ENCODE measurements around the gene MANF.
"Not testable (repeated sequence)": the region's sequence is repeated elsewhere in the genome, so short reads cannot be mapped to it uniquely, and the experiment has no call there.

MANF gene

DNA sequence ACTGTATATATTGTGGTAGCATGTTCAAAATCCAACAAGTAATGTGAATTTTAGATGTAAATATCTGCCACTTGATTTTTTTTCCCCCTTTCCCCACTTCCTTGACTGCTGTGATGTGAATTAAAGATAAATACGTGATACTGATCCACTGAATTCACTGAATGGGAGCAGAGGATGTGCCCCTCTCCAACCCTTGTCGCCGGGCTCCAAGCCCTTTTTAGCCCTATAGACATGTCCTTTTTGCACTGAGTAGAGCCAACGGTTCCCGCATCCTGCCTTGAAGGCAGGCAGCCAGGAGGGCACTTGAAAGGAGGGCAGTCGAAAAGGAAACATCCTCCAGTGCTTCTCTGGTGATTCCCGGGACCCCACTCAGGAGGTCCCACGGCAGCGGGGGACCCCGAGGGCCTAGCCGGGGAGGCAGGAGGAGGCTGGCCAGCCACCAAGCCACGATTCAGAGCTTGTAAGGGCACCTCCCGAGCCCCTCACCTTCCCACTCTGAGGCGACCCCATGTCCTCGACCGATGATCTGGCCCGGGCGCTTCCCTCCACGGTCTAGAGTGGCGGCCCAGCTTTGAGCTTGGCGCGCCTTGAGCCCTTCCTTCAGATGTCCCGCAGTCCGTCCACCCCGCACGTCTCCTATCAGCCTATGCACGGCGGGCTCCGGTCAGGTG lies 901 bp upstream of the MANF start:
- no peak for TF ChIP-seq POLR2AphosphoS5 (IDR thresholded peaks at IDR 0.05; ENCODE audit: low read depth, low read length)
- TF ChIP-seq POLR2A (IDR thresholded peaks at IDR 0.05; ENCODE audit: low read depth, low read length): no peak; the same call in 1 of the 2 replicates
- TF ChIP-seq TAF1 (IDR thresholded peaks at IDR 0.05; ENCODE audit: borderline replicate concordance, low read depth, low read length): no peak
- peak; percentile 47 for DNase-seq (ENCODE audit: insufficient read length)
- FAIRE-seq: peak; percentile 70

DNA sequence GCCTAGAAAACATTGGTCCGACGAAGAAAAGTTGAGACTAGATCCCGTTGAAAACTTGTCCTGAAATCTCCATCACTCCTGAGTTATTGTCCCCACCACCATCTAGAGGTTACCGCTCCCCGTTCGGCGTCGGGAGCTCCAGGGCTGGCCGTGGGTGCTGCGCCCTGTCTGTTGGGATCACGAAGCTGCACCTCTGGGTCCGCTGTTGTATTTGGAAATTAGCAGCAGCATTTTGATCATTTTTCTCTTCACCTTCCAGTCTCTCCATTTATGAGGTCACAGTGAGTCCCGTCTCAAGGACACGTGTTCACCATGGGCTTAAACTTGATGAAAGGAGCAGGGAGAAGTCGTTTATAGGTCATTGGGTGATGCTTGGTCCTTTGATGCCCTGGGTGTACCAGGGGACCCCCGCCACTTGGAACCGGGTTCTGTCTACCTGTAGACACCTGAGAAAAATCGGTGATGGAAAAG lies 565 bp downstream of the MANF start:
- peak; percentile 62 for FAIRE-seq
- TF ChIP-seq TAF1 (IDR thresholded peaks at IDR 0.05; ENCODE audit: borderline replicate concordance, low read depth, low read length): no peak
- no peak; the same call in 1 of the 2 replicates for TF ChIP-seq POLR2AphosphoS5 (IDR thresholded peaks at IDR 0.05; ENCODE audit: low read depth, low read length)
- TF ChIP-seq POLR2A (IDR thresholded peaks at IDR 0.05; ENCODE audit: low read depth, low read length): no peak
- no peak for DNase-seq (ENCODE audit: insufficient read length)

DNA sequence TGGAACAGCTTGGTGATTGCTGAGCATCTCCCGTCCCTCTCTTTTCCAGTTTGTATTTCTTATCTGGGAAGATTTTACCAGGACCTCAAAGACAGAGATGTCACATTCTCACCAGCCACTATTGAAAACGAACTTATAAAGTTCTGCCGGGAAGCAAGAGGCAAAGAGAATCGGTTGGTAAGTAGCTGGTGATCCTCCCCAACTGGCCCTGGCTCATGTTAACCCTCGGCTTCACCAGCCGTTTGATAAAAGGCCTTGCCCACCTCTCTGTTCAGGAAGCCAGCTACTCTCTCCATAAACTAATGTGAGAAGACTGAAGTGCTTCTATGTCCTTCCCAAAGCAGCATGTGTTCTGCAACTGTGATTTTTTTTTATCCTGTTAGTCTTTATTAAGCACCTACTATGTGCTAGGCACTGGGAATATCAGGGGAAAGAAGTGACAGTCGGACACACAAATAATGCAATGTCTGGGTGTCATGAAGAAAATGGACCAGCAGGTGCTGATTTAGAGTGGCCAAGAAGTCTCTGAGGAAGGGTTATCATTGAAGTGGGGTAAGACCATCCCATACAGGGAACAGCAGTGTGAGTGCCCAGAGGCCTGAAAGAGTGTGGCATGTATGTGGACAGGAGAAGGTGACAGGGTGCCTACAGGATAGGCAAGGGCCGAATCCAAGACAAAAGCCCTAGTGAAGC lies 1.2 kb downstream of the MANF start:
- DNase-seq (ENCODE audit: insufficient read length) (no peak), FAIRE-seq (no peak)
- TF ChIP-seq POLR2A (IDR thresholded peaks at IDR 0.05; ENCODE audit: low read depth, low read length) (no peak), TAF1 (IDR thresholded peaks at IDR 0.05; ENCODE audit: borderline replicate concordance, low read depth, low read length) (no peak), POLR2AphosphoS5 (IDR thresholded peaks at IDR 0.05; ENCODE audit: low read depth, low read length) (no peak)

DNA sequence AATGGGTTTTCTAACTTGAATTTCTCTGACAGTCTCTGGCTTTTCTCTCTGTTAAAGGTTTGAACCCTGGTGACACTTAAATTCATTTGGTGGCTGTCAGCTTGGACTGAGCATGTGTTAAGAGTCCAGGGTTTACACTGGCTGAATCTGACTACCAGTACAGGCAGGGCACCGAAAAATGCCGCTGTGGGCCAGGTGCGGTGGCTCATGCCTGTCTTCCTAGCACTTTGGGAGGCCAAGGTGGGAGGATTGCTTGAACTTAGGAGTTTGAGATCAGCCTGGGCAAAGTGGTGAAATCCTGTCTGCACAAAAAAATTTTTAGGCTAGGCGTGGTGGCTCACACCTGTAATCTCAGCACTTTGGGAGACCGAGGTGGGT lies 1.8 kb downstream of the MANF start:
- TF ChIP-seq POLR2AphosphoS5 (IDR thresholded peaks at IDR 0.05; ENCODE audit: low read depth, low read length): no peak
- no peak for TF ChIP-seq TAF1 (IDR thresholded peaks at IDR 0.05; ENCODE audit: borderline replicate concordance, low read depth, low read length)
- no peak for TF ChIP-seq POLR2A (IDR thresholded peaks at IDR 0.05; ENCODE audit: low read depth, low read length)
- no peak for DNase-seq (ENCODE audit: insufficient read length)
- FAIRE-seq: no peak

DNA sequence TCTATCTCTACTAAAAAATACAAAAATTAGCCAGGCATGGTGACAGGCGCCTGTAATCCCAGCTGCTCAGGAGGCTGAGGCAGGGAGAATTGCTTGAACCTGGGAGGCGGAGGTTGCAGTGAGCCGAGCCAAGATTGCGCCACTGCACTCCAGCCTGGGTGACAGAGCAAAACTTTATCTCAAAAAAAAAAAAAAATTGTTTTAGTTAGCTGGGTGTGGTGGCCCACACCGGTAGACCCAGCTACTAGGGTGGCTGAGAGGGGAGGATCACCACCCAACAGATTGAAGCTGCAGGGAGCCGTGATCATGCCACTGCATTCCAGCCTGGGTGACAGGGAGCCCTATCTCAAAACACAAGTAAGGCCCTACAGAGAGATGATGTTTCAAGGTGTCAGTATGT lies 2.2 kb downstream of the MANF start:
- DNase-seq (ENCODE audit: insufficient read length); FAIRE-seq: not testable (repeated sequence)

DNA sequence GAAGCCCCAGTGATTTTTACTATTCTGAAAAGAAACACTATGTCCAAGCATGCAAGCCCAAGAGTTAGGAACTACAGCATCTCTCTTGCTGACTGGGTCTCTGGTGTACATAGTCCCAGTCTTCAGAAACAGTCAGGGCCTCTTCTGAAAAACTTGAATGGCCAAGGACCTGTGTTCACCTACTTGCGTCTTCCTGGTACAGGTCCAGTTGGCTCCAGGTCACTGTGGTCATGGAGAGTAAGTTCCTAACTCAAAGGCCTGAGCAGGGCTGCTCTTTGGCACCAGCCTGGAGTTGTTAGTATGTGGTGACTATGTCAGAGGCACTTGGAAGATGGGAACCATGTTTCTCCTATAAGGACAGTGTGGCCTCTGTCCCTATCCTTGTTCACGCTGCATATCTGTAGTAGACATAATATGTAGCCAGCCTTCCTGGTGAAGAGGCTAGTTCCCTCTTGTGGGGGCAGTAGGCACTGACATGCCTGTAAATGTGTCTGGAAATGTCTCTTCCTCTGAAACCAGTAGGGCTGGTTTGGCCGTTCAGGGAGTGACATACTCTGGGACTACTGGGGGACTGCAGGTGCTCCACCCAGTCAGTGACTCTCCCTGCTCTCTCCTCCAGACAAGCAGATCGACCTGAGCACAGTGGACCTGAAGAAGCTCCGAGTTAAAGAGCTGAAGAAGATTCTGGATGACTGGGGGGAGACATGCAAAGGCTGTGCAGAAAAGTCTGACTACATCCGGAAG lies 3.4 kb downstream of the MANF start:
- no peak for TF ChIP-seq TAF1 (IDR thresholded peaks at IDR 0.05; ENCODE audit: borderline replicate concordance, low read depth, low read length)
- DNase-seq (ENCODE audit: insufficient read length) (no peak), FAIRE-seq (no peak)

DNA sequence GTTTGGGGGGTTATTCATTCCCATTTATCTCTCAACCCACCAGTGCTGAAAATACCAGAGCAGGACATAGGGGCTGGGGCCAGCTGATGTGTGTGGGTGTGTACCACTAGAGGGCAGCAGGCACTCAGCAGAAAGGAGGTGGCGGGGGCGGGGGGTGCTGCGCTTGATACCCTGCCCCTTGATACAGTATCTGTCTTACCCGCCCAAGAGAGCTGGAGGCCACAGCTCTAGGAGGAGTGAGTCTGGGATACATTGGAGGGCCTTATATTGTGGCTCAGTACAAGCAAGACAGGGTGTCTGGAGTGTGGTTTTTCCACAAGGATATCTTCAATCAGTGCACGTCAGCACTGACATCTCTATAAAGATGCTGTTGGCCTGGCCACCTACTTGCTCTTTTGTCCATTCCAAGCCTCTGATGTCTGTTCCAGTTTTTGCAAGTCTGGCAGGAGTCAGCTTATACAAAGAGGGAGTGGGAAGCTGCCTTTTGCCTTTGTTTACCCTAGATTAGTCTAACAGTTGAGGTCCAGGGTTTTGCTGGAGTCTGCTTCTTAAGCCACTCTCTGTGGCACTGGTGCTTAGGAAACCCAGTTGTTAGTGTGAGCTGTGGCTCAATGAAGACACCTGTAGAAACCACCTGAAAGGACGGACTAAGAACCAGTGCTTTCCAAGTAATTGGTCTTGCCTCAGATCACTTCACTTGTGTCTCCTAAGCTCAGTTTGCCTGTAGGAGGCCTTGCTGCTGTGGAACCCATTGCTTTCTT lies 4.5 kb downstream of the MANF start:
- peak; percentile 12; the same call in 1 of the 2 replicates for TF ChIP-seq POLR2A (IDR thresholded peaks at IDR 0.05; ENCODE audit: low read depth, low read length)
- no peak; the same call in 1 of the 2 replicates for TF ChIP-seq POLR2AphosphoS5 (IDR thresholded peaks at IDR 0.05; ENCODE audit: low read depth, low read length)
- FAIRE-seq (peak; percentile 90), DNase-seq (ENCODE audit: insufficient read length) (no peak)

DNA sequence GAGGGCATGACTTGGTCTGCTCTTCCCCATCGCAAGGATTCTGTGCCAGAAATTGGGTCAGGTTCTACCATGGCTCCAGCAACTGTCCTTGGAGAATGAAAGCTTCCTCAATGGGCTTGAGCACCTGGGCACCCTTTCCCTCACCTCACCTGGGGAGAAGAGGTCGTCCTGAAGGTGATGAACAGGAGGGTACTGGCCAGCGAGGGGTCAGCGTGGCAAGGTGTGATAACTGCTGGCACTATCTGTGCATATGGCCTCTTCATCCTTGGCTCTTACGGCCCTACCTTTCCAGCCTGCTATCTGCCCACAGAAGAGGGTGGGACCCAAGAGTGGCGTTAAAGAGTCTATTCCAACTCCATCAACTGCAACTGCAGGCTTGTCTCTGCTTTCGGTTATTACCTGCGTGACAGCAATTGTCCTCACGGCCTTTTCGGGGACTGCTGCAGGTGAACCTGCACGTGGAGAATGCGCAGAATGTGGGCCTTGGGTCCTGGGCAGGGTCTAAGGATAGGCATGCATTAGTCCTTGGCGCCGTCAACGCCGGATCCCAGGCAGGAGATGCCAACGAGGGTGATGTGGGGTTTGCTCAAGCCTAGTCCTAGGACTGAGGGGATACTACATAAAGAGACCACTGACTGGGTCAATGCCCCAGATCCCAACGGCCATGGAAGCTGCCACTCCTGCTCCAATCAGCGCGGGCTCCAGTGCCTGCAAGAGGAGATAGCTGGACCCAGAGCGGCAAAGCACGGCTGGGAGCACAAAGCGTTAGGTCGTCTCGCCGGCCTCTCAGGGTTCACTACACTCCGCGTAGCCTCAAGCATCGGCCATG lies 5.4 kb downstream of the MANF start:
- no peak for DNase-seq (ENCODE audit: insufficient read length)
- peak; percentile 56 for FAIRE-seq
- TF ChIP-seq POLR2AphosphoS5 (IDR thresholded peaks at IDR 0.05; ENCODE audit: low read depth, low read length) (no peak), POLR2A (IDR thresholded peaks at IDR 0.05; ENCODE audit: low read depth, low read length) (no peak; the same call in 1 of the 2 replicates), TAF1 (IDR thresholded peaks at IDR 0.05; ENCODE audit: borderline replicate concordance, low read depth, low read length) (no peak)

DNA sequence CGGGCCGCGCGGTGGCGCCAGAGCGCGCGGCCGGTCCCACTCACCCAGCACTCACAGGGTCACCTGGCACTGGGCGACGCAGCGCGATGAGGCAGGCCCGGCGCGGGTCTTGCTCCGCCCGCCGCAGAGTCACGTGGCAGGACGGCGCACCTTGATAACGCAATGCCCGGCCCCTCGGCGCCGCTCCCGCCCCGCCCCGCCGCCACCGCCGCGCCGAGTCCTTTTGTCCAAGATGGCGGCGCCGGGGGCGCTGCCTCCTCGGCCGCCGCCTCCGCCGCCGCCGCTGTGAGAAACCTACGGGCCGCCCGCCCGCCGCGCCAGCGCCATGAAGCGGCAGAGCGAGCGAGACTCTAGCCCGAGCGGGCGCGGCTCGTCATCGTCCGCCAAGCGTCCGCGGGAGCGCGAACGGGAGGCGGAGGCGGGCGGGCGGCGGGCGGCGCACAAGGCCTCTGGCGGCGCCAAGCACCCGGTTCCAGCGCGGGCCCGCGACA lies 6.0 kb downstream of the MANF start, which contains the start of gene RBM15B:
Gene RBM15B (plus strand): TSS at position 211 of the 491 bp plus-strand sequence. CDS start 115 bp downstream, at position 326.
- DNase-seq (ENCODE audit: insufficient read length): peak; percentile 97
- FAIRE-seq: peak; percentile 99
- no peak for TF ChIP-seq POLR2AphosphoS5 (IDR thresholded peaks at IDR 0.05; ENCODE audit: low read depth, low read length)
- TF ChIP-seq POLR2A (IDR thresholded peaks at IDR 0.05; ENCODE audit: low read depth, low read length): peak; percentile 76; the same call in 1 of the 2 replicates
- TF ChIP-seq TAF1 (IDR thresholded peaks at IDR 0.05; ENCODE audit: borderline replicate concordance, low read depth, low read length): peak; percentile 30; the same call in 1 of the 2 replicates

DNA sequence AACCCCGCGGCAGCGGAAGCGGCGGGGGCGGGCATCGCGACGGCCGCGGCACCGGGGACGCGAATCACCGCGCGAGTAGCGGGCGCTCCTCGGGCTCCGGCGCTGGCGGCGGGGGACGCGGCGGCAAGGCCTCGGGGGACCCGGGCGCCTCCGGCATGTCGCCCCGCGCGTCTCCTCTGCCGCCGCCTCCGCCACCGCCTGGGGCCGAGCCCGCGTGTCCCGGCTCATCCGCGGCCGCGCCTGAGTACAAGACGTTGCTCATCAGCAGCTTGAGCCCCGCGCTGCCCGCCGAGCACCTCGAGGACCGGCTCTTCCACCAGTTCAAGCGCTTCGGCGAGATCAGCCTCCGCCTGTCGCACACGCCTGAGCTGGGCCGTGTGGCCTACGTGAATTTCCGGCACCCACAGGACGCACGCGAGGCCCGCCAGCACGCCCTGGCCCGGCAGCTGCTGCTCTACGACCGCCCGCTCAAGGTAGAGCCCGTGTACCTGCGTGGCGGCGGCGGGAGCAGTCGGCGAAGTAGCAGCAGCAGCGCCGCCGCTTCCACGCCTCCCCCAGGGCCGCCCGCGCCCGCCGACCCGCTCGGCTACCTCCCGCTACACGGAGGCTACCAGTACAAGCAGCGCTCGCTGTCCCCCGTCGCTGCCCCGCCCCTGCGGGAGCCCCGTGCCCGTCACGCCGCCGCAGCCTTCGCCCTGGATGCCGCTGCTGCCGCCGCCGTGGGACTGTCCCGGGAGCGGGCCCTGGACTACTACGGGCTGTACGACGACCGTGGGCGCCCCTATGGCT lies 6.7 kb downstream of the MANF start:
- FAIRE-seq: no peak
- TF ChIP-seq POLR2A (IDR thresholded peaks at IDR 0.05; ENCODE audit: low read depth, low read length): no peak
- no peak for TF ChIP-seq TAF1 (IDR thresholded peaks at IDR 0.05; ENCODE audit: borderline replicate concordance, low read depth, low read length)
- no peak; the same call in 1 of the 2 replicates for TF ChIP-seq POLR2AphosphoS5 (IDR thresholded peaks at IDR 0.05; ENCODE audit: low read depth, low read length)
- peak; percentile 42 for DNase-seq (ENCODE audit: insufficient read length)

Data from GM12892 (cell line).